ENCODE data around the gene BRSK1. TPM values are rescaled to one million over a fixed set of nuclear protein-coding genes. Genes with fewer than 3 reads are reported as not detected.

Gene BRSK1
- total RNA-seq, 4 donors from 2014 or later = 4.1 to 17.1 (median 12.0) TPM; not detected in 1

- Histone ChIP-seq H3K36me3 (no peaks in the 10 kb centered on the region), H3K27me3 (no peaks in the 10 kb centered on the region), H3K4me3 (no peak overlapping the region), H3K4me1 (no peaks in the 10 kb centered on the region), H3K27ac (no peak overlapping the region), H3K9me3 (no peaks in the 10 kb centered on the region)
- TF ChIP-seq CTCF (IDR thresholded peaks at IDR 0.05) = no peak
- no peak for TF ChIP-seq POLR2A (IDR thresholded peaks at IDR 0.05)
- DNase-seq = no peak
- intact Hi-C loops (cut with DNase I; ENCODE audit: low total_unique reads) = no loop called here
Observed at GRCh38 chr19:55269299-55269698, 14.5 kb upstream of the BRSK1 start.

GRCh38 chr19:55270172-55270942 lies 13.4 kb upstream of the BRSK1 start:
- DNase-seq = no peak
- TF ChIP-seq CTCF (IDR thresholded peaks at IDR 0.05) = no peak
- TF ChIP-seq POLR2A (IDR thresholded peaks at IDR 0.05) = no peak
- Histone ChIP-seq H3K9me3 (no peaks in the 10 kb centered on the region), H3K36me3 (no peaks in the 10 kb centered on the region), H3K4me3 (no peak overlapping the region), H3K4me1 (no peaks in the 10 kb centered on the region), H3K27me3 (no peaks in the 10 kb centered on the region), H3K27ac (no peak overlapping the region)
- intact Hi-C loops (cut with DNase I; ENCODE audit: low total_unique reads) = no loop called here

GRCh38 chr19:55272142-55272541 lies 11.7 kb upstream of the BRSK1 start:
- TF ChIP-seq POLR2A (IDR thresholded peaks at IDR 0.05) (no peak), CTCF (IDR thresholded peaks at IDR 0.05) (no peak)
- Histone ChIP-seq H3K27me3 (no peaks in the 10 kb centered on the region), H3K9me3 (no peaks in the 10 kb centered on the region), H3K4me3 (no peak overlapping the region), H3K36me3 (no peaks in the 10 kb centered on the region), H3K27ac (no peak overlapping the region), H3K4me1 (no peaks in the 10 kb centered on the region)
- intact Hi-C loops (cut with DNase I; ENCODE audit: low total_unique reads) = no loop called here
- no peak for DNase-seq

GRCh38 chr19:55273978-55274707 lies 9.7 kb upstream of the BRSK1 start:
- Histone ChIP-seq H3K9me3 (no peaks in the 10 kb centered on the region), H3K27ac (no peak overlapping the region), H3K4me3 (no peak overlapping the region), H3K36me3 (no peaks in the 10 kb centered on the region), H3K27me3 (no peaks in the 10 kb centered on the region), H3K4me1 (no peaks in the 10 kb centered on the region)
- intact Hi-C loops (cut with DNase I; ENCODE audit: low total_unique reads) = no loop called here
- TF ChIP-seq POLR2A (IDR thresholded peaks at IDR 0.05) (no peak), CTCF (IDR thresholded peaks at IDR 0.05) (no peak)
- DNase-seq = no peak
